ENCODE measurements around the gene WWP2.
"Not testable (repeated sequence)": the region's sequence is repeated elsewhere in the genome, so short reads cannot be mapped to it uniquely, and the experiment has no call there.

WWP2 gene

GRCh38 chr16:69727916-69728270 lies 34.2 kb upstream of the WWP2 start:
- Mint-ChIP-seq H3K36me3 (ENCODE audit: low read depth) (no peaks in the 10 kb centered on the region), H3K9me3 (no peaks in the 10 kb centered on the region), H3K4me3 (peak overlapping the region; percentile 15 to 53 (median 38)), H3K27ac (no peak overlapping the region), H3K4me1 (peaks cover 24% of the 10 kb centered on the region), H3K27me3 (ENCODE audit: low read depth) (no peaks in the 10 kb centered on the region)
- TF ChIP-seq CTCF (IDR thresholded peaks at IDR 0.05; ENCODE audit: unreplicated experiment in 3 of 3), result no peak

GRCh38 chr16:69729030-69729429 lies 33.1 kb upstream of the WWP2 start:
- H3K4me1 Mint-ChIP-seq, result peaks cover 24% of the 10 kb centered on the region
- H3K9me3 Mint-ChIP-seq; H3K27ac Mint-ChIP-seq; H3K27me3 Mint-ChIP-seq (ENCODE audit: low read depth); H3K4me3 Mint-ChIP-seq; H3K36me3 Mint-ChIP-seq (ENCODE audit: low read depth): not testable (repeated sequence)

DNA sequence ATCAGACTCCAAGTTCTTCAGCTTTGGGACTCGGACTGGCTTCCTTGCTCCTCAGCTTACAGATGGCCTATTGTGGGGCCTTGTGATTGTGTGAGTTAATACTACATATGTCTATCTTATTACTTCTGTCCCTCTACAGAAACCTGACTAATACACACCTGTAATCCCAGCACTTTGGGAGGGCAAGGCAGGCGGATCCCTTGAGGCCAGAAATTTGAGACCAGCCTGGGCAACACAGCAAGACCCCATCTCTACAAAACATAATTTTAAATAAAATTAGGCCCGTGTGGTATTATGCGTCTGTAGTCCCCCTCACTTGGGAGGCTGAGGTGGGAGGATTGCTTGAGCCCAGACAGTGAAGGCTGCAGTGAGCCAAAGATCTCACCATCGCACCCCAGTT lies 30.9 kb upstream of the WWP2 start:
- not testable (repeated sequence) for H3K4me1 Mint-ChIP-seq; H3K36me3 Mint-ChIP-seq (ENCODE audit: low read depth); H3K9me3 Mint-ChIP-seq; H3K27ac Mint-ChIP-seq; H3K27me3 Mint-ChIP-seq (ENCODE audit: low read depth); H3K4me3 Mint-ChIP-seq

- no peaks in the 10 kb centered on the region for H3K9me3 Mint-ChIP-seq
- TF ChIP-seq CTCF (IDR thresholded peaks at IDR 0.05; ENCODE audit: unreplicated experiment in 3 of 3), result no peak
- peaks cover 1% of the 10 kb centered on the region for H3K4me1 Mint-ChIP-seq
- H3K4me3 Mint-ChIP-seq, result no peak overlapping the region
- H3K36me3 Mint-ChIP-seq (ENCODE audit: low read depth), result no peaks in the 10 kb centered on the region
- no peaks in the 10 kb centered on the region for H3K27me3 Mint-ChIP-seq (ENCODE audit: low read depth)
- no peak overlapping the region for H3K27ac Mint-ChIP-seq
Observed at GRCh38 chr16:69732101-69732500, 30.0 kb upstream of the WWP2 start.

DNA sequence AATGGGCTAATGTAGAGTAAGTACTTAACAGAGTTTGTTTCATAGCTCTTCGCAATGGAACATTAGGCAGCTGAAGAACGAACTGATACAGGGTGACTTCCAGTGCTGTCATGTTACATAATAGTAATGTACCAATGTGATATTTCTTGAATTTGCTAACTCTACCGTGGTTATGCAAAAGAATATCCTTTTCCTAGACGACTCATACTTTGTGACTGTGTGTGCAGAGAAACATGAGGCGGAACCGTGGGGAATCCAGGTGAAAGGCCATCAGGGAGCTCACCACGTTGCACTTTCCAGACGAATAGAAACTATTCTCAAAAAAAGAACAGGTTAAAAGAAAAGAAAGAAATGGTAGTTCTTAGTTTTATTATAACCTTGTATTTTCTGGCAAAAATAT lies 20.6 kb upstream of the WWP2 start:
- Mint-ChIP-seq H3K9me3 (no peaks in the 10 kb centered on the region), H3K36me3 (ENCODE audit: low read depth) (peaks cover 58% of the 10 kb centered on the region), H3K4me1 (no peaks in the 10 kb centered on the region), H3K4me3 (no peak overlapping the region), H3K27me3 (ENCODE audit: low read depth) (no peaks in the 10 kb centered on the region), H3K27ac (peak overlapping the region; percentile 64 to 87 (median 86))
- TF ChIP-seq CTCF (IDR thresholded peaks at IDR 0.05; ENCODE audit: unreplicated experiment in 3 of 3), result no peak

GRCh38 chr16:69741951-69742904 lies 19.9 kb upstream of the WWP2 start:
- peaks cover 60% of the 10 kb centered on the region for H3K36me3 Mint-ChIP-seq (ENCODE audit: low read depth)
- H3K27me3 Mint-ChIP-seq (ENCODE audit: low read depth), result no peaks in the 10 kb centered on the region
- H3K27ac Mint-ChIP-seq, result peak overlapping the region; percentile 64 to 87 (median 86)
- no peak for TF ChIP-seq CTCF (IDR thresholded peaks at IDR 0.05; ENCODE audit: unreplicated experiment in 3 of 3)
- no peaks in the 10 kb centered on the region for H3K9me3 Mint-ChIP-seq
- H3K4me3 Mint-ChIP-seq, result no peak overlapping the region
- no peaks in the 10 kb centered on the region for H3K4me1 Mint-ChIP-seq

Data from nephron (organoid).